RPMI8226 (cell line): ENCODE results near the gene RAB4A.
"Not testable (repeated sequence)": the region's sequence is repeated elsewhere in the genome, so short reads cannot be mapped to it uniquely, and the experiment has no call there.

Experiments
- DNase-seq: peaks from one replicate; pipeline ENCODE4 v3.0.0-alpha.2; 2015

RAB4A gene

DNA sequence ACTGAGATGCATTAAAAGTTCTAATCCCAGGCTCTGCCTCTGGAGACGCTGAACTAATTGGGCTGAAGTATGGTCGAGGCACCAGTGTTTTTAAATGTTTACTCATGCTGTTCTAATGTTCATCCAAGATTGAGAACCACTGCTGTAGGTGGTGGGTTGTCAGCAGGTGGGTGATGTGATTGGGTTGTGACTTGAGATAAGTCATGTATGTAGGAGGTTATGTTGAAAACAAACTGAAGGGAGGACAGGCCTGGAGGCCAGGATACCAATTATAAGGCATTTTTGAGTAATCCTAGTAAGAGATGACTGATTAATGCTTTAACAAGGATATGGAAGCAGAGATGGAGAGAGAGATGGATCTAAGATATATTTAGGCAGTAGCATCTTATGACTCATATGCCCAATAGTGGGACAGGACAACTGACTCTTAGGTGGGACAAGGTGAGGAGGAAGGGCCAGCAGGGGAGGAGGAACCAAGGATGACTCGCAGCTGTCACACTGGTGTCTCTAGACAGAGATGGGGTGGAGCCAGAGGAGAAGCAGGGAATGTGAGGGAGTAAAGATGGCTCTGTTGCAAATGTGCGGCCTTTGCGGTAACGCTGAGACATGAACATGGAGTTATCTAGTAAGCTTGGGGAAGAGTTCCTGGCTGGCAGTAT, 29.3 kb downstream of the RAB4A start:
- no peak for DNase-seq

DNA sequence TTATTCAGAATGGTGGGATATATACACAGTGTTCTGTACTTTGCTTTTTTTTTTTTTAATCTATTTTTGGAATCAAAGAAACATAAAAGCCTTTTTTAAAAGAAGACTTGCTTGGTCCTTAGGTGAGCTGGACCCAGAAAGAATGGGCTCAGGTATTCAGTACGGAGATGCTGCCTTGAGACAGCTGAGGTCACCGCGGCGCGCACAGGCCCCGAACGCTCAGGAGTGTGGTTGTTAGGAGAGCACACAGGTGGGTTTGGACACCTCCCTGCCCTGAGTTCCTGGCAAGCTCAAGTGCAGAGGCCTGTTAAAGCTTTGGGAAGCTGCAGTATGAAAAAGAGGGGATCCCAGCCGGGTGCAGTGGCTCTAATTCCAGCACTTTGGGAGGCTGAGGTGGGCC, 31.8 kb downstream of the RAB4A start:
- no peak for DNase-seq

GRCh38 chr1:229303855-229304254, 32.9 kb downstream of the RAB4A start:
- no peak for DNase-seq

GRCh38 chr1:229305392-229305791, 34.5 kb downstream of the RAB4A start:
- no peak for DNase-seq

DNA sequence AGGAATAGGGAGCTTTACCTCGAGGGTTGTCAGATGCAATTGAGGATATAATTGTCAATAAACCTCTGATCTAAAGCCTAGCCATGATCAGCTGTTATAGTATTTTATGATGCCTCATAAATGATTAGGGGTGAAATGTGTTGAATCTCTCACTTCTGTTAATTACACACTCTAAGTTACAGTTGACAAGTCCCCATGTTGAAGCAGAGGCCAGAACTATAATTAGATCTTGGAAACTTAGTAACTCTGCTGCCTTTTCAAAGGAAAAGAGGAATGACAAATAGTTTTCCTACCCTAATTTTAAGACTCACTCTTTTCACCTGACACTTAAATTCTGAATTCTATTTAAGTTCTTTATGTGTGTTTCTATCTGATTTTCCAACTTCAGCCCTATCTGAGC, 38.2 kb downstream of the RAB4A start:
- no peak for DNase-seq

- no peak for DNase-seq
These were observed 38.8 kb downstream of the RAB4A start for GRCh38 chr1:229309684-229310083.

DNA sequence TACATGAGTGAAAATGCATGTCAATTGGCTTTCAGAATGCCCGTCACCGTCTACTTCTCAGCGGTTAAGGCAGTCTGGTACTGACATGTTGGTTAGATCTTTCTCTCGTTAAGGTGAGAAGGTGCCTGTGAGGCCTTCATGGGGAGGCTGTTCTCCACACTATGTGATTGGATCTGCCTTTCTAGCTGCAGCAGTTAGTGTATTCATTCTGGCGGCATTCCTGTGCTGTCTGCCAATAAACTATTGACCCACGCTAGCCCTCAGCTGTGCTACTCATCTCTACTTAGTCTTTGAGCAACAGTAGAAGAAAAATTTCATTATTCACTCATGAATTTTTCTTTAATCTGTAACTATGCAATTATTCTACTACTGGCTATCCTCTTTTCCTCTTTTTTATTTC, 39.9 kb downstream of the RAB4A start:
- DNase-seq, result no peak

DNA sequence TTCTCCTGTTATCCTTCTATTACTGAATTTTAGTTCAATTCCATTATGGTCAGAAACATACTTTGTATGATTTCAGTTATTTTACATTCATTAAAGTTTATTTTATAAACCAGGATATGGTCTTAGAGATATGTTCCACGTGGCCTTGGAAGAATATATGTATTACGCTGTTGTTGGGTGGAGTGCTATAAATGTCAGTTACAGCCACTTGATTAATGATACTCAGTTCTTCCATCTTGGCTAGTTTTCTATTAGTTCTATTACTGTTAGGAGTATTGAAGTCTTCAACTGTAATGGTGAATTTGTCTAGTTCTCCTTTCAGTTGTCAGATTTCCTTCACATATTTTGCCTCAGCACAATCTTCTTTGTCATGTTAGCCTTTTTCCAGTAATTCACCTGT, 45.3 kb downstream of the RAB4A start:
- DNase-seq, result no peak

- DNase-seq, result no peak
These were observed 47.1 kb downstream of the RAB4A start for GRCh38 chr1:229318056-229318455.

GRCh38 chr1:229319487-229319886, 48.6 kb downstream of the RAB4A start:
- no peak for DNase-seq

GRCh38 chr1:229323201-229323600, 52.3 kb downstream of the RAB4A start:
- no peak for DNase-seq

GRCh38 chr1:229323885-229324553, 53.1 kb downstream of the RAB4A start:
- no peak for DNase-seq

DNA sequence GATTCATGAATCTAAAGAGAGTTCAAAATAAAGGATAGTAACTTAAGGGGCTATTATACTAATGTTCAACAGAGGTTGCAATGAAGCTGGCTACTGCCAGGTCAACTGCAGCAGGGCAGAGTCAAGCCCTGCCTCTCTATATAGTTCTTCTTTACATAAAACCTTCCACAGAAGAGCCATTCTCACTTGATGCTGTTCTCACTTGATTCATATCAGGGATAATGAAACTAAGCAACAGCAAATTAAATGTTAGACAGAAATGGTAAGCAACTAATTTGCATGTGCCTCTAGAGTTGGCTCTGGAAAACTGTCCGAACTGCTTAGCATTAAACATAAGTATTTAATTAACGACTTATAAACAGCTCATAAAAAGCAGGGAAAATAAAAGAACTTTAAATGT, 54.5 kb downstream of the RAB4A start:
- DNase-seq, result no peak

DNA sequence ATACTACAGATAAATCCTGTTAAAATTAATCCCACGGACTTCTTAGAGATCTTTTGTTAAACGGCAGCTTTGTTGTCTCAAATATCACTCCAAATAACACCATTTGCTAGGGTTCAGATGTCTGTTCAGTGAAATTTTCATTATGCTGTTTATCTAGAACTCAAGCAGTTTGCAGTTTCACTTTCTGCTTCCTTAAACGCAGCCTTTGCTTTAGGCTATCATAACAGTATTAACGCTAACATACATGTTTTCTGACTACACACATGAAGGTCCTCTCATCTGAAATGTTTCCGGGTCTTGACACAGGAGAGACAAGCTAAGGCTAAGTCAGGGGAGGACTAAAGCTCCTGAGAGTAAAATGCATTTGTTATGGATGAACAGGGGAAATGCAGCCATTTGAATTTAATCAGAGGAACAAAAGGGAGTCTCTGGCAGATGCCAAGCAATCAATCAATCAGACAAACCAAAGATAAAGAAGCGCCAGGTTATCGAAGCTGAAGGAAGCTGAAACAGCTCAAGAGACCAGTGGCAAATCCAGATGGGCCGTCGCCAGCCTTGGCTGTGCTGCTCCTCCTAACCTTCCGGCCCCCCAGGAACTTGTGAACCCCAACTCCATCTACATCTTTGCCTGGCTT, 55.1 kb downstream of the RAB4A start:
- peak; percentile 18 for DNase-seq

DNA sequence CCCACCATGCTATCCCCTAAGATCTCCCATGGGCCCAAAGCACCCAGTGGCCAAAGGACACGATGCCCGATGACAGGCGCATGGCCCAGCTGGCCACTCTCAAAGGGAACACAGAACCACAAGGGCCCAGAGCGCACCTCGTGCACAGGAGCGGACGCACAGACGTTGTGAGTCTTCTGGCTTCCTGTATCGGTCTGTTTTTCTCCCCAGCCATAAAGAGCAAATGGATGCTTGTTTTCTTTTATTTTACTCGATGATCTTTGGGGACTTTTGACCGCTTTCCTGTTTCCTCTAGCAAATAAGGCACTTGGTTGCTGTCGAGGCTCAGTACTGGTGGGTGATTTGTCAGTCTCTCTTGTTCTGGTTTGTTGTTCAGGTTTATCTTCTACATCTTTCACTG, 55.7 kb downstream of the RAB4A start:
- DNase-seq, result no peak

GRCh38 chr1:229327765-229328164, 56.9 kb downstream of the RAB4A start:
- not testable (repeated sequence) for DNase-seq

DNA sequence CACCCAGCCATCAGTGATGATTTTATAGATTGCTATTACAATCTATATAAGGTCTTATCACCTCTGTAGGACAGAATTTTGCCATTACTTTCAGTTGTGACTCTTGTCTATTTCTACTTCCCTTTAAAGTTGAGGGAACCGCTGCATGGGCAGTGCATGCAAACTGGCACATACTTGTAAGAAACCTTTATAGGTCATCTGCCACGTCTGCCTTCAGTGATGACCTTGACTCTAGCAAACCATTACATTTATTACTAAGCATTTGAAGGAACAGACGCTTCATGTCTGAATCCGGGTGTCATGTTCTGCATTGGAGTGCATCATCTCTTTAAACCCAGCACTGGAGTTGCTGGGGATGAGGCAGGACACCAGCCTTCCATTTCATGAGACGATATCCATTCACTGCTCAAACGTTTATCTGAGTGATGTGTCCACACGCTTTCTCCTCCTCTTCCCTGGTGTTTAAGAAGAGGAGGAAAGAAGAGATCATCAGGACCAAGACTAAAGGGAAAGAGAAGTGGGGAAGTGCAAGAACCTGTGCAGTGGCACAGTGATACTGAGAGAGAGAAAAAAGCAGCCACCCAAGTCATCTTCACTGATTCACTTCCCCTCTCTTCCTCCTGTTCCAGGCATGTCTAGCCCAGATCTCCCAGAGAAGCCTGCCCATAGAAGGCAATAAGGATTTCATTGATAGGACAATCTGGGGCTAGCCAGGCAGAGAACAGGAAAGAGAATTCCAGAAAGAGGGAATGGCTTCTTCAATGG, 57.9 kb downstream of the RAB4A start:
- no peak for DNase-seq

DNA sequence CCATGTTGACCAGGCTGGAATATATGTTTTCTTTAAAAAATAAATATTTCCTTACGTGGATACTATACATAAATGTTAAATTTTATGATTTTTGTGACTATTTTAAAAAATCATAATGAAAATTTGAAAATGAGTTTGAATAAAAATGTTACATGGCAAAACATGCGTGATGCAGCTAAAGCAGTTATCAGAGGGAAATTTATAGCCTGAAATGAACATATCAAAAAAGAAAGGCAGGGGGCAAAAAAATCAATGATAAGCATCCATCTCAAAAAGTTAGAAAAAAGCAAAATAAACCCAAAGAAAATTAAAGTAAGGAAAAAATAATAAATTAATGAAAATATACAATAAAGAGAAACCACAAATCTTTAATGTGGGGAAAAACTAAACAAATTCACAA, 63.4 kb downstream of the RAB4A start:
- no peak for DNase-seq

GRCh38 chr1:229334716-229335115, 63.8 kb downstream of the RAB4A start:
- no peak for DNase-seq

- no peak for DNase-seq
These were observed 65.4 kb downstream of the RAB4A start for GRCh38 chr1:229336345-229336744.

GRCh38 chr1:229339086-229339485, 68.2 kb downstream of the RAB4A start:
- DNase-seq, result no peak

DNA sequence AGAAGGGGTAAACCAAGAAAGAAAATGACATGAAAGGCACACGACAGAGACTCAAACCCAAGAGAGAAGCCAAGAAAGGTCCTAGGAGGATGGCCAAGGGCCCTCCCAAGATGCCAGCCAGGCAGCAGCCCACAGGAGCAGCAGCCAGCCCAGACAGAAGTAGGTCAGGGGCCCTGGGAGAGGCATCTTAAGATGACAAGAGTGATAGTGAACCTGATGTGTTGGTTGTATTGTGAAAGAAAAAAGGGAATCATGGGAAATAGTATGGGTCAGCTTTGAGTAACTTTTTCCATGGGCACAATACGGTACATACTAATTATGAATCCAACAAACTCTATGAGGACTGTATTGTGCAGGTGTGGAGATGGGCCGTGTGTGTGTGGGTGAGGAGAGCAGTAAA, 68.6 kb downstream of the RAB4A start:
- DNase-seq, result no peak

- DNase-seq, result no peak
These were observed 69.6 kb downstream of the RAB4A start for GRCh38 chr1:229340496-229340895.
